HFFc6 (cell line): ENCODE measurements around the gene CDH18. TPM values are rescaled to one million over a fixed set of nuclear protein-coding genes. Genes with fewer than 3 reads are reported as not detected.

Experiments used
- DNase-seq: peaks from one replicate; pipeline ENCODE4 v3.0.0-alpha.2; 2018
- H3K27ac Mint-ChIP-seq: 2 replicates; pipeline ENCODE4 v1.8.0; 2020; ENCODE audit warnings: mild to moderate bottlenecking, mixed read lengths
- H3K27me3 Mint-ChIP-seq: 2 replicates; pipeline ENCODE4 v1.8.0; 2021; ENCODE audit warnings: mild to moderate bottlenecking, moderate library complexity, mixed read lengths; ENCODE audit not compliant: insufficient read depth
- H3K36me3 Mint-ChIP-seq: 2 replicates; pipeline ENCODE4 v1.8.0; 2021; ENCODE audit warnings: low read depth, mixed read lengths
- H3K4me1 Mint-ChIP-seq: 2 replicates; pipeline ENCODE4 v1.8.0; 2020; ENCODE audit warnings: low read depth, mixed read lengths
- H3K4me3 Mint-ChIP-seq: 2 replicates; pipeline ENCODE4 v1.8.0; 2020; ENCODE audit warnings: mild to moderate bottlenecking, moderate library complexity, mixed read lengths
- H3K9me3 Mint-ChIP-seq: 2 replicates; pipeline ENCODE4 v1.8.0; 2020; ENCODE audit warnings: mild to moderate bottlenecking, mixed read lengths
- total RNA-seq, 6 experiments: library from RNA; stranded (reverse); fragmentation: NEBNext Ultra II Directional; extraction: Animal tissue kit (Norgen Biotek cat#: 25700); gene quantifications; 2 replicates in 1 of 6; 3 replicates in 5 of 6; pipeline ENCODE4 v1.2.3, GENCODE V29; 2021
- TF ChIP-seq, protein P1 (sequence below): fragments of 200-600 bp; sonication (generic); IDR thresholded peaks from 2 replicates; pipeline ENCODE4 v1.5.0; 2021; ENCODE audit warnings: antibody characterized with exemption, mild to moderate bottlenecking

The CDH18 gene
- total RNA-seq, 6 experiments from 2014 or later = 0.38 to 0.72 (median 0.58) TPM; not detected in 1

DNA sequence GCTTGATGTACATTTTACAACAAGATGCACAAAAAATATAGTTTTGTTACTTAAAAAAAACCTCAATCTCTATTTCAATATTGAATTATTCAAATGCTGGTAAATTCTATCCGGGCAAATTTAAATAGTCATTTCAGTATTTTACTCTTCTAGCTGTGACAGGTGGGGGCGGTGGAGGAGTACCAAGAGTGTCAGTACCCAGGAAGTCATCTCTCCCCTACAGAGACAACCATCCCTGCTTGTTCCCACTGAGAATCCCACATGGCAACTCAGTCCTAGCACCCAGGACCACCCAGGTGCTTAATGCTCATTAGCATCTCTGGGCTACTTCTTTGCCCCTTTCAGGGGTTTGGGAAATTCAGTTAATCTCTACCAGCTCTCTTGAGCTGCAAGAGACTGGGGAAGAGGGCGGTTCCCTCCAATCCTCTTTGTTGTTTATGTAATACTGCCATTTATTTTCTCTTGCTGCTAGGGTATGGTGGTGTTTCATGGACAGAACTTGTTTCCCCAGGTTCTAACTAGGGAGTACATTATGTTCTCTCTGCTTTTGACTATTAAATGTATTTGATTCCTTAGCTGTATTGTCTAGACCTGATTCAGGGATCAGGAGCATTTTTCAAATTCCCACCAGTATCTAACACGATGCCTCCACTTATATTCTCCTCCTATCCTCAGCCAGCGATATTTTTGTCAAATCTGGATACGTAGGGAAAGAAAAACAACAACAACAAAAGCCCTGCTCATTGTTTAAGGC is 122.5 kb downstream of the CDH18 start:
- TF ChIP-seq, protein P1, sequence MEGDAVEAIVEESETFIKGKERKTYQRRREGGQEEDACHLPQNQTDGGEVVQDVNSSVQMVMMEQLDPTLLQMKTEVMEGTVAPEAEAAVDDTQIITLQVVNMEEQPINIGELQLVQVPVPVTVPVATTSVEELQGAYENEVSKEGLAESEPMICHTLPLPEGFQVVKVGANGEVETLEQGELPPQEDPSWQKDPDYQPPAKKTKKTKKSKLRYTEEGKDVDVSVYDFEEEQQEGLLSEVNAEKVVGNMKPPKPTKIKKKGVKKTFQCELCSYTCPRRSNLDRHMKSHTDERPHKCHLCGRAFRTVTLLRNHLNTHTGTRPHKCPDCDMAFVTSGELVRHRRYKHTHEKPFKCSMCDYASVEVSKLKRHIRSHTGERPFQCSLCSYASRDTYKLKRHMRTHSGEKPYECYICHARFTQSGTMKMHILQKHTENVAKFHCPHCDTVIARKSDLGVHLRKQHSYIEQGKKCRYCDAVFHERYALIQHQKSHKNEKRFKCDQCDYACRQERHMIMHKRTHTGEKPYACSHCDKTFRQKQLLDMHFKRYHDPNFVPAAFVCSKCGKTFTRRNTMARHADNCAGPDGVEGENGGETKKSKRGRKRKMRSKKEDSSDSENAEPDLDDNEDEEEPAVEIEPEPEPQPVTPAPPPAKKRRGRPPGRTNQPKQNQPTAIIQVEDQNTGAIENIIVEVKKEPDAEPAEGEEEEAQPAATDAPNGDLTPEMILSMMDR = no peak
- H3K9me3 Mint-ChIP-seq = no peaks in the 10 kb centered on the region
- no peaks in the 10 kb centered on the region for H3K36me3 Mint-ChIP-seq
- no peaks in the 10 kb centered on the region for H3K27me3 Mint-ChIP-seq
- H3K27ac Mint-ChIP-seq = peak overlapping the region; percentile 81
- no peak for DNase-seq
- H3K4me1 Mint-ChIP-seq = peaks cover 21% of the 10 kb centered on the region
- peak overlapping the region; percentile 86 for H3K4me3 Mint-ChIP-seq

DNA sequence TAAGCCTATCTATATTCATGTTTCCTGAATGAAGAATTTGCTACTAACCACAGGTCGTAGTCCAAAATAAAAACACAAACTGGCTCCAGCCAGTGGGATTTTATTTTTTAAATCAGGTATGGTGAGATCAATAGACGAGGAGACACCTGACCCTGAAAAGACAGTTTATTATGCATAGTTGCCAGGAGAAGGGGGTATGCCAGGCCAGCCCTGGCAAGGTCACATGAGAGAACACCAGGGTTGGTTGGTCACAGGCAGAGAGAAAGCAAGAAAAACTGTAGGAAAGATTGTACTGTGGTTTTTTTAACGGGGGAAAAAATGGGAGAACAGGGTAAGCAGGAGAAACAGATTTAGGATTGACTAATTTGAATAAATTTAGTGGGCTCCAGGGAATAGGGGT is 125.3 kb downstream of the CDH18 start:
- no peaks in the 10 kb centered on the region for H3K36me3 Mint-ChIP-seq

DNA sequence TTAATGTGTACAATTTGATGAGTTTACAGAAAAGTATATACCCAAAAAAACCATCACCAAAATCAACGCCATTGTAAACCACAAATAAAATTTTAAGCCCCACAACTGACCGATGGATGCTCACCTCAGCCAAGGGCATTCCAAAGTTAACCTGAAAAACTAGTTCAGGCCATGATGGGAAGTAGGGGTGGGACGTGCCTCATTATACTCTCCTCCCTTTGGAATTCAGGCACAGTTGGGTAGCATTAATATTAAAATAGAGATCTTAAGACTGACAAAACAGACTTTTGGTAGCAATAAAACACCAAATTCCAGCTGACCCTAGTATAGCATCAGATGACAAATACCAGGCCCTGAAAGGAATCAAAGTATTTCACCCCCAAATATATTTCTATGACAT is 129.0 kb downstream of the CDH18 start:
- Mint-ChIP-seq H3K27me3 (no peaks in the 10 kb centered on the region), H3K36me3 (no peaks in the 10 kb centered on the region), H3K9me3 (no peaks in the 10 kb centered on the region), H3K4me1 (peaks cover 32% of the 10 kb centered on the region), H3K27ac (no peak overlapping the region), H3K4me3 (no peak overlapping the region)
- TF ChIP-seq, protein P1 = no peak
- DNase-seq = no peak

More for the DNA sequence above, 125.3 kb downstream of the CDH18 start:
- peaks cover 21% of the 10 kb centered on the region for H3K4me1 Mint-ChIP-seq
- no peak for DNase-seq
- no peak overlapping the region for H3K27ac Mint-ChIP-seq
- no peaks in the 10 kb centered on the region for H3K9me3 Mint-ChIP-seq
- no peaks in the 10 kb centered on the region for H3K27me3 Mint-ChIP-seq
- TF ChIP-seq, protein P1 = no peak
- H3K4me3 Mint-ChIP-seq = no peak overlapping the region

DNA sequence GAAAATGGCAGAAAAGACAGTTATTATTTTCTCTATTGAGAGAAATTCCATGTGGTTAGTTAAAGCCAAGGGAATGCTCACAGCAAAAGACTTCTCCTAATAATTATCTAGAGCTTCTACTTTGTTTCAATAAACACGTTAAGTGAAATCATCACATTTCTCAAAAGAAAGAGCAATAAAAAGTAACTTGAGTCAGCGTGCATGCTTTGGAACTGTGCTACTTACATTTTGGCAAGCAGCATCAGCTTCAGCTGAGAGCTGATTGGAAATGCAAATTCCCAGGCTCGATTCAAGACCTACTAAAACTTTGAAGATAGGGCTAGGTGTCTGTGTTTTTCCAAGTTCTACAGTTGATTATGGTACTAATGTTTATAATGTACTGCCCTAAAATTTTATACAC is 132.1 kb downstream of the CDH18 start:
- peaks cover 49% of the 10 kb centered on the region for H3K4me1 Mint-ChIP-seq
- no peaks in the 10 kb centered on the region for H3K9me3 Mint-ChIP-seq
- H3K36me3 Mint-ChIP-seq = no peaks in the 10 kb centered on the region
- H3K27me3 Mint-ChIP-seq = no peaks in the 10 kb centered on the region
- TF ChIP-seq, protein P1 = no peak
- H3K4me3 Mint-ChIP-seq = peak overlapping the region; percentile 65
- peak overlapping the region; percentile 51 for H3K27ac Mint-ChIP-seq
- peak; percentile 52 for DNase-seq

DNA sequence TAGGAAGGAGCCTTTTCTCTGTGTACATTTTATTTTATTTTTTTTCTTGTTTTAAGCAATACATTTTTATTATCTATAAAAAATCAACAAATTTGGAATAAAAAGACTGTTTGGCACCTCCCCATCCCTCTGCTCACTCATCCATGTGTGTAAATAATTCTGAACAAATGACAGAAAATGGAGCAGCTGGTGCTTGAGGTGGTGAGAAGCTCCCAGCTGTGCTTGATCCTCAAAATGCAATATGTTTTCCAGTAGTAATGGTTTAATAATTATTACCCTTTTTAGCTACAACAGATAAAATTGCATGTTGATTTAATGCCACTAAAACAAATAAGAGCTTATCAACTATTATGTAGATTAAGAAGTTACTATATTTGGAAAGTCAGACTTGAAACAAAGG is 132.5 kb downstream of the CDH18 start:
- Mint-ChIP-seq H3K4me1 (peaks cover 49% of the 10 kb centered on the region), H3K4me3 (peak overlapping the region; percentile 77)
- DNase-seq = no peak

More for the DNA sequence above, 132.5 kb downstream of the CDH18 start:
- Mint-ChIP-seq H3K27me3 (no peaks in the 10 kb centered on the region), H3K9me3 (no peaks in the 10 kb centered on the region), H3K27ac (peak overlapping the region; percentile 51), H3K36me3 (no peaks in the 10 kb centered on the region)
- TF ChIP-seq, protein P1 = no peak
